Osteocyte (in vitro differentiated cells): ENCODE results near the gene ITGA11. TPM values are rescaled to one million over a fixed set of nuclear protein-coding genes. Genes with fewer than 3 reads are reported as not detected.
A peak's percentile ranks its signal among the peaks of the same experiment; 100 is the strongest.

Source experiments
- DNase-seq: peaks from one replicate; pipeline ENCODE4 v3.0.0; 2021; ENCODE audit warnings: mixed read lengths; ENCODE audit not compliant: unreplicated experiment; ENCODE audit errors: extremely low spot score
- H3K27ac Mint-ChIP-seq: one replicate; pipeline ENCODE4 v1.8.0; 2021; ENCODE audit warnings: mild to moderate bottlenecking, mixed read lengths; ENCODE audit not compliant: unreplicated experiment
- H3K27me3 Mint-ChIP-seq: one replicate; pipeline ENCODE4 v1.8.0; 2021; ENCODE audit warnings: mixed read lengths; ENCODE audit not compliant: unreplicated experiment
- H3K36me3 Mint-ChIP-seq: one replicate; pipeline ENCODE4 v1.8.0; 2021; ENCODE audit warnings: mixed read lengths; ENCODE audit not compliant: unreplicated experiment
- H3K4me1 Mint-ChIP-seq: one replicate; pipeline ENCODE4 v1.8.0; 2021; ENCODE audit warnings: mixed read lengths; ENCODE audit not compliant: unreplicated experiment
- H3K4me3 Mint-ChIP-seq: one replicate; pipeline ENCODE4 v1.8.0; 2021; ENCODE audit warnings: mild to moderate bottlenecking, moderate library complexity, mixed read lengths; ENCODE audit not compliant: unreplicated experiment
- H3K9me3 Mint-ChIP-seq: one replicate; pipeline ENCODE4 v1.8.0; 2021; ENCODE audit warnings: mixed read lengths; ENCODE audit not compliant: unreplicated experiment
- CTCF ChIP-seq: fragments of 200-600 bp; sonication (generic); IDR thresholded peaks from 2 replicates; pipeline ENCODE4 v1.5.0; 2021; ENCODE audit warnings: antibody characterized with exemption, mild to moderate bottlenecking, moderate library complexity
- total RNA-seq: library from RNA; stranded (reverse); gene quantifications from 2 replicates; pipeline ENCODE4 v1.2.1, GENCODE V29; 2021

Gene ITGA11
- total RNA-seq, 1 donor from 2014 or later, result 1,149 TPM

DNA sequence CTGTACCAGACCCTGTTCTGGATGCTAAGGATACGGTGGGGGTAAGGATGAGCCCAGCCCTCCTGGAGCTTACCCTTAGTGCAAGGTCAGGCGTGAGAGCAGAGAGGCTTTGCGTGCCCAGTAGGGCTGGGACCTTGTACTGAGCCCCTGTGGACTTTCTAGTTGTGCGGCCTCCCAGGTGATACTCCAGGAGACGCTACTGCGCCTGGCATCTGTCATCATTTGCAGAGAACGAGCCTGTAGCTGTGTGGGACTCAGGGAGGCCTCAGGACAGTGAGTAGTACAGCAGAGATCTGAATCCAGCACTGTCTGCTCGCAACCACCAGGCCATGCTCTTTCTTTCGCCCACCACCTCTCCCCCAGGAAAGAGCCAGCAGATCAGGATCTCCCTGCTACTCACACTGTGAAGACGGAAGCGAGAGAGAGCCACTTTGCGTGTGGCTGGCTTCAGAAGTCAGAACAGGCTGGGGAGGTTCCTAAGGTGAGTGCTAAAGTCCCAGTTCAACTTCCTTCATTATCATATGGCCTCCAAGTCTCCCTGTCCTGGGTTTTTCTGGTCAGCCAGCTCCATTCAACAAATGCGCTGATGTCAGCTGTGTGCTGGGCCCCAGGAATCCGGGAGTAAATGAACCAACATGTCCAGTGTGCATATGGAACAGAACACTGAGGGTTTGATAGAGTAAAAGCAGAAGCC is 38.2 kb upstream of the ITGA11 start:
- H3K36me3 Mint-ChIP-seq, result peaks cover 5% of the 10 kb centered on the region
- peaks cover 50% of the 10 kb centered on the region for H3K4me1 Mint-ChIP-seq
- no peak overlapping the region for H3K4me3 Mint-ChIP-seq
- no peaks in the 10 kb centered on the region for H3K27me3 Mint-ChIP-seq
- H3K27ac Mint-ChIP-seq, result peak overlapping the region; percentile 80
- peak; percentile 27 for TF ChIP-seq CTCF
- H3K9me3 Mint-ChIP-seq, result peaks cover 7% of the 10 kb centered on the region
- DNase-seq, result peak; percentile 76

GRCh38 chr15:68469162-68470048 is 37.4 kb upstream of the ITGA11 start:
- Mint-ChIP-seq H3K9me3 (peaks cover 7% of the 10 kb centered on the region), H3K4me1 (peaks cover 54% of the 10 kb centered on the region), H3K27ac (peak overlapping the region; percentile 80), H3K36me3 (peaks cover 5% of the 10 kb centered on the region), H3K4me3 (no peak overlapping the region), H3K27me3 (no peaks in the 10 kb centered on the region)
- DNase-seq, result no peak
- no peak for TF ChIP-seq CTCF

- no peak for DNase-seq
- H3K27me3 Mint-ChIP-seq, result no peaks in the 10 kb centered on the region
- peaks cover 5% of the 10 kb centered on the region for H3K36me3 Mint-ChIP-seq
- H3K27ac Mint-ChIP-seq, result no peak overlapping the region
- H3K4me3 Mint-ChIP-seq, result no peak overlapping the region
- H3K4me1 Mint-ChIP-seq, result peaks cover 55% of the 10 kb centered on the region
- no peak for TF ChIP-seq CTCF
- peaks cover 7% of the 10 kb centered on the region for H3K9me3 Mint-ChIP-seq
These were observed 34.9 kb upstream of the ITGA11 start for GRCh38 chr15:68466876-68467275.

GRCh38 chr15:68465861-68466560 is 34.0 kb upstream of the ITGA11 start:
- TF ChIP-seq CTCF, result no peak
- DNase-seq, result no peak
- H3K4me1 Mint-ChIP-seq, result peaks cover 52% of the 10 kb centered on the region
- no peak overlapping the region for H3K4me3 Mint-ChIP-seq
- H3K9me3 Mint-ChIP-seq, result peaks cover 7% of the 10 kb centered on the region
- peaks cover 5% of the 10 kb centered on the region for H3K36me3 Mint-ChIP-seq
- H3K27me3 Mint-ChIP-seq, result no peaks in the 10 kb centered on the region
- peak overlapping the region; percentile 84 for H3K27ac Mint-ChIP-seq
